ENCODE results near the gene SLC10A1.

DNA sequence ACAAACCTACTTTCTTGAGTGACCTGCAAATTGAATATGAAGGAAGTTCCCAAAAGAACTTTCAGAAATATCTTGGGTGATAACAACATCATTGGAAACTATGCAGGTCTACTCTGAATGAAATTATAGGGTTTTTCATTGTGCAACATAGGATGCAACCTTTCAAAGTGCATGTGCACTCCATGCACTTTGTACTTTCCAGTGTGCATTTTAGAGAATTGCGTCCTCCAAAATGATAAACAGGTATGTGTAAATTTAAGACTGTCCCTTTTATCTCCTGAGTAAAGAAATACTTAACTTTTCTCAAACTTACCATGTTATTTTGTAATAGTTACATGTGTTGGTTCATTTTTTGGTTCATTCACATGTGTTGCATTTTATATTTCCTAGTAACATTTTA, 16.9 kb downstream of the SLC10A1 start:
- no peak for TF ChIP-seq CTCF (conservative IDR thresholded peaks at IDR 0.05; ENCODE audit: low read length)
- TF ChIP-seq EZH2phosphoT487 (IDR thresholded peaks at IDR 0.05; ENCODE audit: borderline replicate concordance, low read depth, low read length): no peak

All from OCI-LY7 (cell line).